RWPE1 (cell line): ENCODE data around the gene TCEA2.

Experiments
- CTCF ChIA-PET: fragments of 350-600 bp; sonication (Branson Sonifier 250); formaldehyde crosslinking; extraction: SDS; loops from one replicate; lab custom pipeline; 2021; lab: Yijun Ruan, JAX
- POLR2A ChIA-PET: fragments of 400-600 bp; formaldehyde crosslinking; extraction: SDS; loops from one replicate; lab custom pipeline; 2020; ENCODE audit warnings: antibody characterized with exemption; ENCODE audit not compliant: low non-redundant PET; lab: Yijun Ruan, JAX
- DNase-seq: peaks from one replicate; pipeline ENCODE4 v3.0.0; 2012; ENCODE audit warnings: low spot score
- H3K27ac ChIP-seq: fragments of 450-650 bp; 2 replicates; pipeline ENCODE4 v1.5.1; 2017
- CTCF ChIP-seq: fragments of 450-650 bp; conservative IDR thresholded peaks from 2 replicates; pipeline ENCODE4 v1.5.1; 2017; ENCODE audit warnings: low read depth, mild to moderate bottlenecking

Gene TCEA2

GRCh38 chr20:64080813-64081623 is 18.0 kb downstream of the TCEA2 start:
- DNase-seq, result no peak
- no peak for TF ChIP-seq CTCF
- peak overlapping the region; percentile 77 for H3K27ac ChIP-seq
- ChIA-PET CTCF (interaction anchor here (0.5 to 6.6 kb wide), 8 partner anchors 8 to 996 kb away, joined by 3 to 59 read pairs (median 4); no protein-coding TSS in a partner anchor), POLR2A (no interaction called here)

GRCh38 chr20:64081624-64081964 is 18.6 kb downstream of the TCEA2 start:
- no peak for DNase-seq
- peak overlapping the region; percentile 77 for H3K27ac ChIP-seq
- POLR2A ChIA-PET, result no interaction called here
- CTCF ChIA-PET, result interaction anchor here (0.5 to 6.6 kb wide), 6 partner anchors 9 to 50 kb away, joined by 3 to 59 read pairs (median 4); no protein-coding TSS in a partner anchor
- no peak for TF ChIP-seq CTCF

GRCh38 chr20:64082126-64082731 is 19.2 kb downstream of the TCEA2 start:
- TF ChIP-seq CTCF, result no peak
- peak overlapping the region; percentile 77 for H3K27ac ChIP-seq
- ChIA-PET CTCF (interaction anchor here (0.7 to 6.6 kb wide), 7 partner anchors 10 to 296 kb away, joined by 3 to 59 read pairs (median 4); no protein-coding TSS in a partner anchor), POLR2A (no interaction called here)
- no peak for DNase-seq

GRCh38 chr20:64082820-64083377 is 19.9 kb downstream of the TCEA2 start:
- no peak for TF ChIP-seq CTCF
- DNase-seq, result no peak
- CTCF ChIA-PET, result interaction anchor here (0.5 to 6.6 kb wide), 18 partner anchors 9 to 1215 kb away, joined by 3 to 59 read pairs (median 4); partner anchors contain the start of gene NPBWR2
- H3K27ac ChIP-seq, result no peak overlapping the region
- POLR2A ChIA-PET, result no interaction called here

- peak; percentile 84 for DNase-seq
- CTCF ChIA-PET, result interaction anchor here (0.5 to 6.6 kb wide), 26 partner anchors 10 to 1216 kb away, joined by 3 to 59 read pairs (median 4); partner anchors contain the start of gene NPBWR2
- peak; percentile 98 for TF ChIP-seq CTCF
- H3K27ac ChIP-seq, result no peak overlapping the region
- POLR2A ChIA-PET, result no interaction called here
Observed at GRCh38 chr20:64083378-64083803, 20.4 kb downstream of the TCEA2 start.
